A549 (cell line): Measurements from ENCODE around the gene TMEM86B. TPM values are rescaled to one million over a fixed set of nuclear protein-coding genes. Genes with fewer than 3 reads are reported as not detected.

Source experiments
- ATOH8 ChIP-seq: fragments of 250-450 bp; sonication (Bioruptor Pico); IDR thresholded peaks from 2 replicates; pipeline ENCODE4 v1.5.0; 2020; ENCODE audit warnings: low read depth, mild to moderate bottlenecking, moderate library complexity
- CBX2 ChIP-seq: fragments of 200-600 bp; sonication (generic); IDR thresholded peaks from 2 replicates; pipeline ENCODE4 v1.6.1; 2016; ENCODE audit warnings: low read depth, mild to moderate bottlenecking, borderline replicate concordance
- CBX8 ChIP-seq: fragments of 200-600 bp; sonication (generic); IDR thresholded peaks from 2 replicates; pipeline ENCODE4 v1.6.1; 2016
- CHD2 ChIP-seq: fragments of 150-350 bp; IDR thresholded peaks from 2 replicates; pipeline ENCODE4 v1.6.1; 2014; ENCODE audit warnings: low read length; ENCODE audit not compliant: partially characterized antibody
- CHD4 ChIP-seq: fragments of 200-600 bp; sonication (generic); IDR thresholded peaks from 2 replicates; pipeline ENCODE4 v1.6.1; 2016; ENCODE audit warnings: antibody characterized with exemption, mild to moderate bottlenecking, borderline replicate concordance
- EHF ChIP-seq: fragments of 250-450 bp; sonication (Bioruptor Pico); IDR thresholded peaks from 2 replicates; pipeline ENCODE4 v1.5.0; 2020; ENCODE audit warnings: mild to moderate bottlenecking
- ELK1 ChIP-seq: fragments of 150-350 bp; IDR thresholded peaks from 2 replicates; pipeline ENCODE4 v1.6.1; 2014; ENCODE audit warnings: low read depth, mild to moderate bottlenecking, low read length
- EP300 ChIP-seq, 2 experiments: fragments of >200 bp; sonication (Bioruptor Twin); formaldehyde crosslinking; IDR thresholded peaks; 2 replicates in 1 of 2; 3 replicates in 1 of 2; pipeline ENCODE4 v1.6.1; 2016 to 2017
- ESRRA ChIP-seq: fragments of 150-350 bp; IDR thresholded peaks from 2 replicates; pipeline ENCODE4 v1.6.1; 2014; ENCODE audit warnings: mild to moderate bottlenecking, low read length, borderline replicate concordance
- FOSL2 ChIP-seq, 2 experiments: fragments of 450-650 bp in 1 of 2; fragments of >200 bp in 1 of 2; sonication (Bioruptor Twin) in 1 of 2; formaldehyde crosslinking; IDR thresholded peaks; 2 replicates each; pipeline versions ENCODE4 v1.5.0 to v1.6.1; 2016 to 2020; ENCODE audit warnings: mild to moderate bottlenecking in 1 of 2, moderate library complexity in 1 of 2
- FOXS1 ChIP-seq: fragments of 250-450 bp; sonication (Bioruptor Pico); IDR thresholded peaks from 2 replicates; pipeline ENCODE4 v1.5.0; 2020; ENCODE audit warnings: mild to moderate bottlenecking, moderate library complexity
- HDAC2 ChIP-seq: fragments of 200-600 bp; sonication (generic); IDR thresholded peaks from 2 replicates; pipeline ENCODE4 v1.6.1; 2016
- HMGXB4 ChIP-seq: fragments of 250-450 bp; sonication (Bioruptor Pico); IDR thresholded peaks from 2 replicates; pipeline ENCODE4 v1.5.0; 2021; ENCODE audit warnings: mild to moderate bottlenecking, moderate library complexity, borderline replicate concordance
- HOXA7 ChIP-seq: fragments of 250-450 bp; sonication (Bioruptor Pico); IDR thresholded peaks from 2 replicates; pipeline ENCODE4 v1.5.0; 2020; ENCODE audit warnings: mild to moderate bottlenecking, moderate library complexity
- MAX ChIP-seq: IDR thresholded peaks from 2 replicates; pipeline ENCODE4 v1.6.1; 2012
- MAZ ChIP-seq: fragments of 150-350 bp; IDR thresholded peaks from 2 replicates; pipeline ENCODE4 v1.6.1; 2014; ENCODE audit warnings: antibody characterized with exemption, low read depth, low read length, borderline replicate concordance
- MYC ChIP-seq: IDR thresholded peaks from 2 replicates; pipeline ENCODE4 v1.6.1; 2012; ENCODE audit warnings: mild to moderate bottlenecking, inconsistent platforms, low read length, improper control_type of control experiment, borderline replicate concordance
- NFE2L2 ChIP-seq: fragments of 150-350 bp; conservative IDR thresholded peaks from 2 replicates; pipeline ENCODE4 v1.6.1; 2014; ENCODE audit warnings: low read length
- NR3C1 ChIP-seq: fragments of >200 bp; sonication (Bioruptor Twin); formaldehyde crosslinking; IDR thresholded peaks from 3 replicates; pipeline ENCODE4 v1.6.1; 2017
- PBX3 ChIP-seq: IDR thresholded peaks from 2 replicates; pipeline ENCODE4 v1.6.1; 2012
- POLR2A ChIP-seq: IDR thresholded peaks from 2 replicates; pipeline ENCODE4 v1.6.1; 2012; ENCODE audit warnings: mild to moderate bottlenecking, low read length
- POLR2AphosphoS2 ChIP-seq: conservative IDR thresholded peaks from 2 replicates; pipeline ENCODE4 v1.6.1; 2012; ENCODE audit warnings: low read length, improper control_type of control experiment, inconsistent platforms
- RARB ChIP-seq: fragments of 250-450 bp; sonication (Bioruptor Pico); IDR thresholded peaks from 2 replicates; pipeline ENCODE4 v1.8.0; 2021; ENCODE audit warnings: mild to moderate bottlenecking, moderate library complexity
- RCOR1 ChIP-seq: fragments of 150-350 bp; IDR thresholded peaks from 2 replicates; pipeline ENCODE4 v1.6.1; 2014; ENCODE audit warnings: antibody characterized with exemption, low read length, low read depth
- REST ChIP-seq: fragments of 200-600 bp; sonication (generic); IDR thresholded peaks from 2 replicates; pipeline ENCODE4 v1.6.1; 2016; ENCODE audit warnings: antibody characterized with exemption, mild to moderate bottlenecking, moderate library complexity
- SMC3 ChIP-seq: fragments of >200 bp; sonication (Bioruptor Twin); formaldehyde crosslinking; IDR thresholded peaks from 3 replicates; pipeline ENCODE4 v1.6.1; 2018; ENCODE audit warnings: inconsistent platforms
- TFCP2L1 ChIP-seq: fragments of 250-450 bp; sonication (Bioruptor Pico); IDR thresholded peaks from 2 replicates; pipeline ENCODE4 v1.5.0; 2021; ENCODE audit warnings: mild to moderate bottlenecking
- TP53 ChIP-seq: fragments of 250-450 bp; sonication (Bioruptor Pico); IDR thresholded peaks from 2 replicates; pipeline ENCODE4 v1.5.0; 2021; ENCODE audit warnings: mild to moderate bottlenecking, moderate library complexity
- USF2 ChIP-seq: fragments of 450-650 bp; IDR thresholded peaks from 2 replicates; pipeline ENCODE4 v1.6.1; 2014; ENCODE audit warnings: antibody characterized with exemption
- ZC3H11A ChIP-seq: fragments of 450-650 bp; IDR thresholded peaks from 2 replicates; pipeline ENCODE4 v1.6.1; 2014; ENCODE audit warnings: antibody characterized with exemption, mild to moderate bottlenecking
- ZNF302 ChIP-seq: fragments of 250-450 bp; sonication (Bioruptor Pico); IDR thresholded peaks from 2 replicates; pipeline ENCODE4 v1.9.0; 2021; ENCODE audit warnings: inconsistent platforms, mild to moderate bottlenecking, moderate library complexity
- ZSCAN20 ChIP-seq: fragments of 250-450 bp; sonication (Bioruptor Pico); IDR thresholded peaks from 2 replicates; pipeline ENCODE4 v1.8.0; 2022; ENCODE audit warnings: mild to moderate bottlenecking, moderate library complexity
- polyA plus RNA-seq, 4 experiments: library from polyadenylated mRNA; depleted of rRNA in 3 of 4; stranded (reverse); fragments of >200 nt; fragmentation: RNase III in 1 of 4; extraction: RNeasy Plus Mini Kit Qiagen cat#74134 plus additional on column Dnase treatment in 1 of 4; gene quantifications; 2 replicates in 3 of 4; 3 replicates in 1 of 4; pipeline ENCODE4 v1.2.3, GENCODE V29; 2011 to 2017

The TMEM86B gene
- polyA plus RNA-seq, 2 of the 4 experiments (the other 2 are of a cell fraction): 1.6 to 3.4 TPM

GRCh38 chr19:55216461-55217198 is 11.9 kb downstream of the TMEM86B start (continued):
- peak; percentile 99 for TF ChIP-seq REST
- TF ChIP-seq USF2: 0 out of 2 replicates have a peak, but pooled peaks have one; percentile 5
- TF ChIP-seq TFCP2L1 (CRISPR knock-in tag): peak; percentile 61
- TF ChIP-seq PBX3: peak; percentile 76
- no peak for TF ChIP-seq NR3C1
- peak; percentile 93; the same call in 1 of the 2 replicates for TF ChIP-seq MAZ
- TF ChIP-seq CHD4: no peak
- peak; percentile 42 for TF ChIP-seq POLR2A
- 0 out of 2 replicates have a peak, but pooled peaks have one; percentile 52 for TF ChIP-seq HOXA7 (CRISPR knock-in tag)
- peak; percentile 94 for TF ChIP-seq FOXS1 (CRISPR knock-in tag)
- TF ChIP-seq ESRRA: peak; percentile 32; the same call in 1 of the 2 replicates
- peak; percentile 61; the same call in 1 of the 2 replicates for TF ChIP-seq ZSCAN20 (CRISPR knock-in tag)
- peak; percentile 43; the same call in 2 of the 3 replicates for TF ChIP-seq SMC3
- TF ChIP-seq NFE2L2: peak; percentile 32; the same call in 1 of the 2 replicates
- TF ChIP-seq RCOR1: no peak; the same call in 1 of the 2 replicates
- peak in 1 of 2 experiments; percentile 41; a peak in 1 of 5 replicates for TF ChIP-seq EP300 (IDR thresholded peaks at IDR 0.05)
- TF ChIP-seq ATOH8 (CRISPR knock-in tag): peak; percentile 70; the same call in 1 of the 2 replicates
- TF ChIP-seq MYC: peak; percentile 88
- TF ChIP-seq CHD2: peak; percentile 40
- no peak; the same call in 1 of the 2 replicates for TF ChIP-seq EHF (CRISPR knock-in tag)
- TF ChIP-seq TP53 (CRISPR knock-in tag): peak; percentile 91
- no peak for TF ChIP-seq ZNF302
- TF ChIP-seq ZC3H11A: no peak
- TF ChIP-seq POLR2AphosphoS2: no peak
- TF ChIP-seq CBX8: no peak
- peak; percentile 96 for TF ChIP-seq FOSL2 (IDR thresholded peaks at IDR 0.05)
- TF ChIP-seq FOSL2 (CRISPR knock-in tag; IDR thresholded peaks at IDR 0.05): peak; percentile 99
- TF ChIP-seq HMGXB4 (CRISPR knock-in tag): peak; percentile 85
- TF ChIP-seq RARB (CRISPR knock-in tag): 0 out of 2 replicates have a peak, but pooled peaks have one; percentile 56
- no peak; the same call in 1 of the 2 replicates for TF ChIP-seq HDAC2
- no peak for TF ChIP-seq ELK1
- TF ChIP-seq MAX: peak; percentile 94
- TF ChIP-seq CBX2: no peak
